AG10803 (cell line): ENCODE measurements around the gene SLC27A6.
"Not testable (repeated sequence)": the region's sequence is repeated elsewhere in the genome, so short reads cannot be mapped to it uniquely, and the experiment has no call there.

Source experiments
- DNase-seq: peaks from one replicate; pipeline ENCODE4 v3.0.0; 2010; ENCODE audit warnings: low read depth
- H3K4me3 ChIP-seq: 2 replicates; pipeline ENCODE4 v1.5.1; 2011; ENCODE audit warnings: mild to moderate bottlenecking, low read length, control low read depth
- CTCF ChIP-seq: conservative IDR thresholded peaks from 2 replicates; pipeline ENCODE4 v1.5.1; 2011; ENCODE audit warnings: mild to moderate bottlenecking, low read length, control low read depth, inconsistent platforms

Gene SLC27A6

GRCh38 chr5:129022599-129022998 lies 57.3 kb downstream of the SLC27A6 start:
- H3K4me3 ChIP-seq: no peak overlapping the region
- no peak for TF ChIP-seq CTCF
- no peak for DNase-seq

DNA sequence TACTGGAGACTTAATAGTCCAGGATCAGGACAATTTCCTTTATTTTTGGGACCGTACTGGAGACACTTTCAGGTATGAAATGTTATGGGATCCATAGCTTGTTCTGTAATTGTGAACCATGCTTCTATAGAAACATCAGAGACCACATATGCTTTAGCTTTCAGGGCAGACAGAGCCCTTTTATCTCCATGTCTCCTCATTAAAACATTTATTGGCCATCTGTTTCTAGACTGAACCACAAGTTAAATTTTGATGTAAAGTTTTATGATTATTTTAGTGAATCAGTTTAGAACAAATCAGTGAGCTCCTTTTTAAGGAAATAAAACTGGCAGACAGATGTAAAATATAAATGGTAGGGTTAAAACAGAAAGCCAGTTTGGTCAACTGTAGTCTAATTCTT lies 62.0 kb downstream of the SLC27A6 start:
- no peak for DNase-seq
- H3K4me3 ChIP-seq: no peak overlapping the region
- no peak for TF ChIP-seq CTCF

GRCh38 chr5:129031886-129032683 lies 66.8 kb downstream of the SLC27A6 start:
- no peak overlapping the region for H3K4me3 ChIP-seq
- TF ChIP-seq CTCF: no peak
- no peak for DNase-seq

DNA sequence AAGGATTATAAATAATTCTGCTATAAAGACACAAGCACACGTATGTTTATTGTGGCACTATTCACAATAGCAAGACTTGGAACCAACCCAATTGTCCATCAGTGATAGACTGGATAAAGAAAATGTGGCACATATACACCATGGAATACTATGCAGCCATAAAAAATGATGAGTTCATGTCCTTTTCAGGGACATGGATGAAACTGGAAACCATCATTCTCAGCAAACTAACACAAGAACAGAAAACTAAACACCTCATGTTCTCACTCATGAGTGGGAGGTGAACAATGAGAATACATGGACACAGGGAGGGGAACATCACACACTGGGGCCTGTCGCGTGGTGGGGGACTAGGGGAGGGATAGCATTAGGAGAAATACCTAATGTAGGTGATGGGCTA lies 71.0 kb downstream of the SLC27A6 start:
- not testable (repeated sequence) for DNase-seq, H3K4me3 ChIP-seq

GRCh38 chr5:129041196-129041881 lies 76.1 kb downstream of the SLC27A6 start:
- no peak for DNase-seq
- H3K4me3 ChIP-seq: no peak overlapping the region
- no peak for TF ChIP-seq CTCF

GRCh38 chr5:129042306-129042705 lies 77.0 kb downstream of the SLC27A6 start:
- no peak for DNase-seq
- no peak for TF ChIP-seq CTCF
- no peak overlapping the region for H3K4me3 ChIP-seq

GRCh38 chr5:129043894-129044293 lies 78.6 kb downstream of the SLC27A6 start:
- no peak overlapping the region for H3K4me3 ChIP-seq
- TF ChIP-seq CTCF: no peak
- no peak for DNase-seq
